Thyroid gland (tissue), 4 donors: ENCODE measurements around the gene BRINP3. TPM values are rescaled to one million over a fixed set of nuclear protein-coding genes. Genes with fewer than 3 reads are reported as not detected.

ENCODE experiments used
- DNase-seq, 2 donors: peaks; one replicate each; pipeline ENCODE4 v3.0.0-alpha.2; 2019
- H3K27ac ChIP-seq, 3 donors: fragments of 200-600 bp; sonication (generic); 1 replicate in 2 of 3; 2 replicates in 1 of 3; pipeline ENCODE4 v1.5.1; 2016 to 2019; ENCODE audit warnings: mild to moderate bottlenecking in 1 of 3, moderate library complexity in 1 of 3
- H3K27me3 ChIP-seq: fragments of 200-600 bp; sonication (generic); one replicate; pipeline ENCODE4 v1.5.1; 2019
- H3K36me3 ChIP-seq, 2 donors: fragments of 200-600 bp; sonication (generic); one replicate each; pipeline ENCODE4 v1.5.1; 2016 to 2019
- H3K4me1 ChIP-seq, 2 donors: fragments of 200-600 bp; sonication (generic); one replicate each; pipeline ENCODE4 v1.5.1; 2017 to 2019
- H3K4me3 ChIP-seq, 3 donors: fragments of 200-600 bp; sonication (generic); replicated peaks in 1 of 3; 1 replicate in 2 of 3; 2 replicates in 1 of 3; pipeline ENCODE4 v1.5.1; 2016; ENCODE audit warnings: mild to moderate bottlenecking in 1 of 3
- H3K9me3 ChIP-seq: fragments of 200-600 bp; sonication (generic); one replicate; pipeline ENCODE4 v1.5.1; 2017
- CTCF ChIP-seq, 6 experiments: fragments of 200-600 bp in 3 of 6; fragments of 450-650 bp in 3 of 6; sonication (generic) in 3 of 6; IDR thresholded peaks; one replicate each; pipeline ENCODE4 v1.5.1; 2016 to 2019; ENCODE audit warnings: antibody characterized with exemption in 6 of 6, mild to moderate bottlenecking in 2 of 6, inconsistent platforms in 1 of 6, moderate library complexity in 1 of 6
- POLR2A ChIP-seq, 2 donors: fragments of 450-650 bp; IDR thresholded peaks; one replicate each; pipeline ENCODE4 v1.6.1; 2017; ENCODE audit warnings: antibody characterized with exemption in 2 of 2, mild to moderate bottlenecking in 2 of 2, moderate library complexity in 1 of 2
- WGBS, 2 donors: methylation state at CpG; one replicate each; pipeline ENCODE4 v1.1.5; 2017; 5-methylcytosine and 5-hydroxymethylcytosine counted together
- intact Hi-C: fragments of 100-400 bp; cut with DNase I; formaldehyde crosslinking; loops from one replicate; pipeline ENCODE4 v1.15.1; 2023
- total RNA-seq, 4 donors: library from RNA; depleted of rRNA; stranded (reverse); fragments of >200 nt; gene quantifications; one replicate each; pipeline ENCODE4 v1.2.3, GENCODE V29; 2016

The BRINP3 gene
- total RNA-seq, 4 donors from 2014 or later: 2.0 to 6.6 (median 2.7) TPM

GRCh38 chr1:190207733-190208132 lies 269.9 kb downstream of the BRINP3 start:
- no peak overlapping the region for H3K27ac ChIP-seq
- no peaks in the 10 kb centered on the region for H3K36me3 ChIP-seq
- no peak for DNase-seq
- H3K4me3 ChIP-seq: no peak overlapping the region
- no peaks in the 10 kb centered on the region for H3K9me3 ChIP-seq
- TF ChIP-seq CTCF (IDR thresholded peaks at IDR 0.05): no peak
- no peak for TF ChIP-seq POLR2A (IDR thresholded peaks at IDR 0.05)
- WGBS, 2 donors: 94% methylated on average over 4 of the region's 4 CpGs
- no peaks in the 10 kb centered on the region for H3K27me3 ChIP-seq
- no peaks in the 10 kb centered on the region for H3K4me1 ChIP-seq
- intact Hi-C loops: no loop called here

- Histone ChIP-seq H3K4me3 (no peak overlapping the region), H3K9me3 (no peaks in the 10 kb centered on the region)
Measured at GRCh38 chr1:190205713-190206112, 272.0 kb downstream of the BRINP3 start.

GRCh38 chr1:190196020-190196419 lies 281.6 kb downstream of the BRINP3 start:
- intact Hi-C loops: no loop called here
- H3K36me3 ChIP-seq: no peaks in the 10 kb centered on the region
- H3K4me1 ChIP-seq: no peaks in the 10 kb centered on the region
- H3K9me3 ChIP-seq: no peaks in the 10 kb centered on the region
- no peak overlapping the region for H3K4me3 ChIP-seq
- no peak for DNase-seq
- no peak overlapping the region for H3K27ac ChIP-seq
- TF ChIP-seq CTCF (IDR thresholded peaks at IDR 0.05) (no peak), POLR2A (IDR thresholded peaks at IDR 0.05) (no peak)
- no peaks in the 10 kb centered on the region for H3K27me3 ChIP-seq

More at GRCh38 chr1:190205713-190206112, 272.0 kb downstream of the BRINP3 start:
- TF ChIP-seq POLR2A (IDR thresholded peaks at IDR 0.05) (no peak), CTCF (IDR thresholded peaks at IDR 0.05) (no peak)
- DNase-seq: no peak
- H3K4me1 ChIP-seq: no peaks in the 10 kb centered on the region
- no peaks in the 10 kb centered on the region for H3K36me3 ChIP-seq
- no peak overlapping the region for H3K27ac ChIP-seq
- intact Hi-C loops: no loop called here
- 79 to 88% methylated on average over 2 of the region's 2 CpGs for WGBS, 2 donors
- H3K27me3 ChIP-seq: no peaks in the 10 kb centered on the region

GRCh38 chr1:190193508-190194115 lies 284.1 kb downstream of the BRINP3 start:
- Histone ChIP-seq H3K27me3 (no peaks in the 10 kb centered on the region), H3K4me1 (no peaks in the 10 kb centered on the region), H3K4me3 (no peak overlapping the region), H3K9me3 (no peaks in the 10 kb centered on the region), H3K36me3 (no peaks in the 10 kb centered on the region), H3K27ac (no peak overlapping the region)
- WGBS, 2 donors: 52 to 59% methylated on average over 3 of the region's 3 CpGs
- TF ChIP-seq POLR2A (IDR thresholded peaks at IDR 0.05) (no peak), CTCF (IDR thresholded peaks at IDR 0.05) (no peak)
- intact Hi-C loops: no loop called here
- DNase-seq: no peak

GRCh38 chr1:190192627-190193026 lies 285.0 kb downstream of the BRINP3 start:
- H3K9me3 ChIP-seq: no peaks in the 10 kb centered on the region
- no peak overlapping the region for H3K4me3 ChIP-seq
- H3K27me3 ChIP-seq: no peaks in the 10 kb centered on the region
- no peak for DNase-seq
- H3K27ac ChIP-seq: no peak overlapping the region
- TF ChIP-seq POLR2A (IDR thresholded peaks at IDR 0.05) (no peak), CTCF (IDR thresholded peaks at IDR 0.05) (no peak)
- intact Hi-C loops: no loop called here
- H3K36me3 ChIP-seq: no peaks in the 10 kb centered on the region
- 73 to 78% methylated on average over 2 of the region's 2 CpGs for WGBS, 2 donors
- no peaks in the 10 kb centered on the region for H3K4me1 ChIP-seq
